A673 (cell line): ENCODE results near the gene PKP1.

Source experiments
- EZH2 ChIP-seq: fragments of 200-600 bp; sonication (generic); IDR thresholded peaks from 2 replicates; pipeline ENCODE4 v1.6.1; 2017; ENCODE audit warnings: borderline replicate concordance, low read depth, mild to moderate bottlenecking, mixed read lengths, antibody characterized with exemption, low read length; ENCODE audit not compliant: poor library complexity, severe bottlenecking
- TF ChIP-seq, protein P1 (sequence below): fragments of 300-800, 200-600 bp; sonication (generic); conservative IDR thresholded peaks from 2 replicates; pipeline ENCODE4 v1.5.1; 2017; ENCODE audit warnings: low read depth, mild to moderate bottlenecking, antibody characterized with exemption, low read length, moderate library complexity, mixed read lengths

DNA sequence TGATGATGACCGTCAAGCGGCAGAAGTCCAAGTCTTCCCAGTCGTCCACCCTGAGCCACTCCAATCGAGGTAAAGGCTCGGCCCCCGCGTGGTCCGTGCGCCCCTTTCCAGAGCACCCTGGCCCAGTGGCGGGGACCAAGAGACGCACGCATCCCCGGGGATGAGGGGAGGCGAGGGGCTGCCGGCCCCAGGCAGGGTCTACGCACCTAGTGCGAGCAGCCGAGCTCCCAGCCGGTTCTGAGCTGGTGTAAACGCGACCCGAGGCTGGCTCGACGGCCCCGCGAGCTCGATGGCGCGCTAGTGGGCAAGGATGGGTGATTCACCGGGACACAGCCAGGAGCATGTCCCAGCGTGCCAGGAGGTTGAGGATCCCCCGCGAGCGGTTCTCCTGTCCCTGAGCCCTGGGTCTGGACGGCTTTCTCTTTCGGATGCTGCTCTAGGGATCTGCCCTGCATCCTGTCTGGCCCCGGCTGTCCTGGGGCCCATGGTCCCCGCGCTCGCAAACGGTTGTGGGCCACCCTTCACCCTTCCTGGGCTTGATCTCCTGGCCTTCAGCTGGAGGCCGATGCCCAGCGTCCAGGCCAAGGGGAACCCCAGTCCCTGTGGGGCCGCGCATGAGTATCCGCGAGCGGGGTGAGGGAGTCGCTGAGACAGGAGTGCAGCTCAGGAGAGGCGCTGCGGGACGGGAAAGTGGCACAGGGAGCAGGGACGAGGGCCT, 689 bp downstream of the PKP1 start:
- TF ChIP-seq, protein P1, sequence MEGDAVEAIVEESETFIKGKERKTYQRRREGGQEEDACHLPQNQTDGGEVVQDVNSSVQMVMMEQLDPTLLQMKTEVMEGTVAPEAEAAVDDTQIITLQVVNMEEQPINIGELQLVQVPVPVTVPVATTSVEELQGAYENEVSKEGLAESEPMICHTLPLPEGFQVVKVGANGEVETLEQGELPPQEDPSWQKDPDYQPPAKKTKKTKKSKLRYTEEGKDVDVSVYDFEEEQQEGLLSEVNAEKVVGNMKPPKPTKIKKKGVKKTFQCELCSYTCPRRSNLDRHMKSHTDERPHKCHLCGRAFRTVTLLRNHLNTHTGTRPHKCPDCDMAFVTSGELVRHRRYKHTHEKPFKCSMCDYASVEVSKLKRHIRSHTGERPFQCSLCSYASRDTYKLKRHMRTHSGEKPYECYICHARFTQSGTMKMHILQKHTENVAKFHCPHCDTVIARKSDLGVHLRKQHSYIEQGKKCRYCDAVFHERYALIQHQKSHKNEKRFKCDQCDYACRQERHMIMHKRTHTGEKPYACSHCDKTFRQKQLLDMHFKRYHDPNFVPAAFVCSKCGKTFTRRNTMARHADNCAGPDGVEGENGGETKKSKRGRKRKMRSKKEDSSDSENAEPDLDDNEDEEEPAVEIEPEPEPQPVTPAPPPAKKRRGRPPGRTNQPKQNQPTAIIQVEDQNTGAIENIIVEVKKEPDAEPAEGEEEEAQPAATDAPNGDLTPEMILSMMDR: no peak
- no peak for TF ChIP-seq EZH2
